NCI-H2107 treated with DMSO at 0.1 percent for 48 hours (cell line): ENCODE data around the gene PBX4.

ENCODE experiments used
- DNase-seq: peaks from one replicate; lab custom pipeline; 2025; ENCODE audit not compliant: unreplicated experiment; lab: John Stamatoyannopoulos, UW

PBX4 gene

DNA sequence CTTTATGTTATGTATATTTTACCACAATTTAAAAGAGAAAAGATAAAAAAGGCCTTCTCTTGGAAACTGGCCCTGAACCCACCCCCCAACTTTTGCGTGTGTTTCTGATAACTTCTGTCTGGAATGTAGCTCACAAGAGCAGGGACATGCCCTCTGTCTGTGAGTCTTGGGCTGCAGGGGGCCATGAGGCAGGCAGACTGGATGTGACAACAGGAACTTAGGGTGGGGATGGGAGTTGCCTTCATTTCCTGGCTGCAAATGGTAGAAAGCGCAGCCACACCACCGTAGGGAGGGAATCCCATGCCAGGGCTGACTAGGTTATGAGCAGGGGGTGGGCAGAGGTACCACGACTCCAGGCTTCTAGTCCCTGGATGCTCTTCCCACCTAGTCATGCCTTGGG lies 58.6 kb downstream of the PBX4 start:
- no peak for DNase-seq

GRCh38 chr19:19558636-19559035 lies 59.9 kb downstream of the PBX4 start:
- no peak for DNase-seq

DNA sequence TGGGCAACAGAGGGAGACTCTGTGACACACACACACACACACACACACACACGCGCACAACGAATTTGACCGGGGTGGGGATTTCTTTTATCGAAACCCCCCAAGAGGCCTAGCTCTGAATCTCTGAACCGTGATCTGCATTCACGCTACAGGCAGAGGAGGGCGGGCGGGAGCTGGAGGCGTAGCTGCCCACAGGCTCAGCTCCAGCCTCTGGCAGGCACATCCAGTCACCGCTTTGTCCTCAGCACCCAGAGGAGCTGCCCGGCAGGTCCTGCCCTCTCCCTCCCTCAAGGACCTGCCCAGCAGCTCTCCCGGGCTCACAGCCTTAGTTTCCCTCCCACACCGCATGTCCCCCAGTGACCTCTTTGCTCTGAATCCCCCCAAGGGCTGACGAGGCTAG lies 60.4 kb downstream of the PBX4 start:
- DNase-seq = no peak

- DNase-seq = no peak
These were observed 64.1 kb downstream of the PBX4 start for GRCh38 chr19:19554074-19555023.

DNA sequence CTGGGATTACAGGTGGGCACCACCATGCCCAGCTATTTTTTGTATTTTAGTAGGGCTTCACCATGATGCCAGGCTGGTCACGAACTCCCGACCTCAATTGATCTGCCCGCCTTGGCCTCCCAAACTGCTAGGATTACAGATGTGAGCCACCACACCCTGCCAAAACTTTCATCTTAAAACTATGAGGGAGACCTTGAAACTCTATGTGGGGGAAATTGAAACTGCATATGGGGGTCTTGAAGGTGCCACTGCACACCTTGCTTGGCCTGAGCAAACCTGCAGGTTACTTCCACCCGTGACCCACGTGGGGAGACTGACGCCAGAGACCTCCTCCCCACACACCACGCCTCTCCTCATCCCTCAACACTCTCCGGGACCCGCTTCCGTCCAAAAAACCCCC lies 64.8 kb downstream of the PBX4 start:
- no peak for DNase-seq

DNA sequence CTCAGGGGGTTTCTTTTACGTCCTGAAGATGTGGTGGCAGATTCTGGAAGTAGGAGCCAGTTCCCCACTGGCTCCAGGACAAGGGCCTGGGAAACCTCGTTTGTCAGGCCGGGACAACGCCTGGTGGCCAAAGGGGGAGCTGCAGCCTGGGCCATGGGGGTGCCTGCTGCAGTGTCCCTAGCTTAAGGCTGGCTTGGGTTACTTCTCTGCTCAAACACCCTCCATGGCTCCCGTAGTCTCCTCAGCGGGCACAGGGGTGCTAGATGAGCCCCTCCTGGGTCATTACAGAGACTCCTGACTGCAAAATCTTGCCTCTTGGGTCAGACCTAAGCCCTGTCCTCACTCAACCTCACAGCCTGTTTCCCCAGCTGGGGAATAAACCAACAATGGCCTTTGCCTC lies 65.7 kb downstream of the PBX4 start:
- no peak for DNase-seq

DNA sequence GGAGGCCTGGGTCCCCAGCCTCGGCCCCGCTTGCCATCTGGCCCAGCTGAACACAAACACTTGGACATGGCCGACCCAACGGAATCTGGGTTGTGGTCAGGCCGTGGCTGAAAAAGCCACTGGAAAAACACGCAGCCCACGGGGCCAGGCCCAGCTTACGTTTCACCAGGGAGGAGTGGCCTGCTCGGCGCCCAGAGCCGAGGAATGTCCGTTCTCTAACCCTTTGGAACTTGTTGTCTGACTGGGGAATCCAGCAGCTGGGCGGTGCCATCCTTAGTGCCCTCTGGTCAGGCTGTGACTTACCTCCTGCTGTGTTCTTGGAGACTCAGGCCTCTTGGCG lies 66.7 kb downstream of the PBX4 start:
- DNase-seq = no peak

DNA sequence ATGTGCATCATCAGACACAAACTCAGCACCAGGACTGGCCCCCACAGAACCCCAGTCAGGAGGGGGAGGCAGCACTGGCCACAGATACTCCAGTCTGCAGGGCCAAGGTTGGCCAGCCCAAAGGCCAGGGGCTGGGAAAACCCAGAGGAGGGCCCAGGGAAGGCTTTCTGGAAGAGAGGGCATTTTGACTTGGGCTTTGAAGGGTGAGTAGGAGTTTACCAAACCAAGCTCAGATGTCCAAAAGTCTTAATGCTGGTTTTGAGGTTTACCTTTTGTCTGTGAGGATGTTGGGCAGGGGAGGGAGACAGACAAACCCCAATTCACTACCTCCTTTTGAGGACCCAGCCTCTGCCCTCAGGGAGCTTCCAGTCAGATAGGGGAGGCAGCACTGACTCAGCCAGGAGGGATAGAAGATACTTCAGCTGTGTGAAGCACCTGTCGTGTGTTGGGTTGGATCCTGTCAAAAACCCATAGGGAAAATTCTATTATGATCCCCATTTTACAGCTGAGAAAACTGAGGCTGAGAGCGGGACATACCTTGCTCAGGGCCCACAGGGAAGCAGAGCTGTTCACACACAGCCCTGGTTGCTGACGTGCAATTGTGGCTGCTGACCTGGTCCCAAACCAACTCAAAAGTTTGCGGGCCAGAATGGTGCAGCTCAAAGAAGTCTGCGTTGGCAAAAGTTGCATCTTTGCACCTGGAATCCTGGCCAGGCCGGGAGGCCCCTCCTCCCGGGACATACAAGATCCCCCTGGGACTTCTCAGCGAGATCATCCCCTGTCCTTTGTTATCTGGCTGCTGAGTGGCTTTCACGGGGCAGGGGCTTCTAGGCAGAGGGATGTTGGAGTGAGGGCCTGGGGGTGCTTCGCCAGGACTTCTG lies 67.3 kb downstream of the PBX4 start:
- no peak for DNase-seq

DNA sequence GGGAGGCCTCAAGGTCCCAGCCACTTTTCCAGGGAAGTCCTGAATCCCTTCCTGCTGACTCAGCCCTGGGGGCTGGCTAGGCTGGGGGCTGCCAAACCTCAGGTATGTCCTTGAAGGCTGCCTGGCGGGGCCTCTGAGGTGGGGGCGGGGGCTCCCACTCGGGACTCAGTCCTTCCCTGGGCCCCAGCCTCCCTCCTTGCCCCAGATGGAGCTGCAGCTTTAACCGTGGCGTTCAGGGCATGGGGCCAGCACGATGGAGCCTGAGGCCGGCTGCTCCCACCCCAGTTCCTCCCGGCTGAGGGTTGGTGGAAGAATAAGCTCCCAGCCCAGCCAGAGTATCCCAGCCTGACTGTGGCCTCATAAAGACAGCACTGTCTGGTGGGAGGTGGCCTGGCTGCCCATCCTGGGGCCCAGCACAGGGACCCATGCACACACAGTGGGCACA lies 68.0 kb downstream of the PBX4 start:
- no peak for DNase-seq

DNA sequence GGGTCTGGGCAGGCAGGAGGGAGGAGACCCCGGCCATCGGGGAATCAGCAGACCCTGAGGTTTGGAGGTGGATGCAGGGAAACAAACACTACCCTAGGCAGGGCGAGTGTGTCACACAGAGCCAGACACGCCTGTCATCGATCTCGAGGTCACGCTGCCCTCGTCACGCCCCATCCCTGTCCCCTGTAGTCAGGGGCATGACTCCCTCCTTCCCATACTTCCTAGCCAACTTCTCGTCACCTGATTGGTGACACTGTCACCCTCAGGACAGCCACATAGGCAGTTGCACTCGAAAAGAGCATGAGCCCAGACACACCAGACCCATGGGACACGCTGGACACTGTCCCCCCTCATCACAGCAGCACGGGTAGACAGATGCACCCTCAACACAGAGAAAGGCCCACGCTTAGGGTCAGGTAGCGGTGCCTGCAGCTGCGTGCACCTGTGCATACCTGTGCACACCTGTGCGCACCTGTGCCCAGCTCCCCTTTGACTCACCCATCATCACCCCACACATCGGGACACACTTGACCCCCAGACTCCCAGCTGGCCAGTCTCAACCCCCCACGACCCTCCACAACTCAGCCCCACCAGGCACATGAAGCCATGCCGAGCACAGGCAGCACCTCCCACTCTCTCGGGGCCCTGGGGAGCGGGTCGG lies 68.6 kb downstream of the PBX4 start:
- no peak for DNase-seq

DNA sequence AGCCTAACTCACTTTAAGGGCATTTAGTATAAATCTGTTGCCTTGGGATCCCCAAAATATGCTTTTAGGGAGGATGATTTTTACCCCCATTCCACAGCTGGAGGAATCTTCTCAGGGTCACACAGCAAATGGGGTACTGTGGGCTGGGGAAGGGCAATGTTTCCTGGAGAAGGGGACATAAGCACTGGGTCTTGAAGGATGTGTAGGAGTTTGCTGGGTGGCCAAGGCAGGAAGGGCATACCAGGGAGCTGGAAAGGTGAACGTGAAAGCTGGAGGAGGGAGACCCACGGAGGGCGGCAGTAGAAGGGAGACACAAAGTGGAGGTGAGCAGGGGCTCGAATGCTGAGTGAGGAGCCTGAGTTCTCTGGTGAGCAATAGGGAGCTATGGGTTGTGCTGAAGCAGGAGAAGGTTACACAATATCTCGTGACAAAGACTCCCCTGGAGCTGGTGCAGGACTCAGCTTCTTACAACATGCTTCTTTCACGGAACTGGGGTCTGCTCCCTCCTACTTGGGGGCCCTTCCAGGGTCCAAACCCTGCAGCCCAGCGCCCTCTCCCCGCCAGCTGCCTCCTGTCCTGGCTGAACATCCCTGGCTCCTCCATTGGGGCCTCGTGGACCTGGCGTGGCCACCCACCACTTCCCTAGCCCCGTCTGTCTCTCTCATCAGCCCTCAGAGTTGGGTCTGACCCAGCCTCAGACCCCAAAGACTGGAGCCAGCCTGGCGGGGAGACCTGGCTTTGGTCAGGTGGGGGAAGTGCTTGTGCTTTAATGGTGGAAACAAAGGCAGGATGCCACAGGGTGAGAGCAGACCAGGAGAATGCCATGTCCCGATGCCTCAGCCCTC lies 69.3 kb downstream of the PBX4 start:
- DNase-seq = no peak

DNA sequence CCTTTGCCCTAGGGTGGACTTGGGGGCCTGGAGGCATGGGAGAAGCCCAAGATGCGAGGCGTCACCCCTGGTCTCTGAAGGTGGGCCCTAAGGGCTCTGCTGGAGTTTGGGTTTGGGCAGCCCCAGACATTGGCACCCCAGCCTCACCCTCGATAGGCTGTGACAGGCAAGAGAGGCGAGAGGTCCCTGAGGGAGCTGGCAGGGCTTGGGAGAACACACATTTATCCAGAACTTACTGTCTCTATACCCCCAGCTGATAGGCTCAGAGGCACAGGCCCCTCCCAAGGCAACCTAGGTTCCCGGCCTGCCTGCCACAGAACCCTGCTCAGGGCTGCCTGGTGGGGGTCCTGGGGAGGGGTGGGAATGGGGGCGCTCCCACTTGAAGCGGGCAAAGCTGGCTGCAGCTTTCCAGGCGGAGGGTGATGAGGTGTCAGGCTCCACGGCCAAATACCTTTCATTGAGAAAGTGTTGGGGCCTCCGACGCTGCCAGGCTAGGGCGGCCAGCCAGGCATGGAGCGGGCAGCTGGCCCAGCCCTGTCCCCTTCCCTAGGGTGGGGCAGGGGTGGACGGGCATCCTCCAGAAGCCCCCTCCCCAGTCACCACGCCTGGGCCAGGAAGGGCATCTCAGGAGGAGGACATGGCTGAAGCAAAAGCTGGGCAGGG lies 70.7 kb downstream of the PBX4 start:
- DNase-seq = no peak

GRCh38 chr19:19546751-19547162 lies 71.7 kb downstream of the PBX4 start:
- no peak for DNase-seq

- DNase-seq = no peak
These were observed 72.8 kb downstream of the PBX4 start for GRCh38 chr19:19545707-19546106.

- DNase-seq = no peak
These were observed 73.4 kb downstream of the PBX4 start for GRCh38 chr19:19544954-19545591.

- no peak for DNase-seq
These were observed 74.1 kb downstream of the PBX4 start for GRCh38 chr19:19544257-19544953.

DNA sequence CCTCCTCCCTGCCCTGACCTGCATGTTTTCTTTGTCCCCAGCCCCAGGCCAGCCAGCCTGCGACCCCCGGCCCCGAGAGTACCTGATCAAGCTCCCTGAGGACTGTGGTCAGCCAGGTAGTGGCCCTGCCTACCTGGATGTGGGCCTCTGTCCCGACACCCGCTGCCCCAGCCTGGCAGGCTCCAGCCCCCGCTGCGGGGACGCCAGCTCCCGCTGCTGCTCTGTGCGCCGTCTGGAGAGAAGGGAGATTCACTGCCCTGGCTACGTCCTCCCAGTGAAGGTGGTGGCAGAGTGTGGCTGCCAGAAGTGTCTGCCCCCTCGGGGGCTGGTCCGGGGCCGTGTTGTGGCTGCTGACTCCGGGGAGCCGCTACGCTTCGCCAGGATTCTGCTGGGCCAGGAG lies 74.8 kb downstream of the PBX4 start:
- DNase-seq = no peak

DNA sequence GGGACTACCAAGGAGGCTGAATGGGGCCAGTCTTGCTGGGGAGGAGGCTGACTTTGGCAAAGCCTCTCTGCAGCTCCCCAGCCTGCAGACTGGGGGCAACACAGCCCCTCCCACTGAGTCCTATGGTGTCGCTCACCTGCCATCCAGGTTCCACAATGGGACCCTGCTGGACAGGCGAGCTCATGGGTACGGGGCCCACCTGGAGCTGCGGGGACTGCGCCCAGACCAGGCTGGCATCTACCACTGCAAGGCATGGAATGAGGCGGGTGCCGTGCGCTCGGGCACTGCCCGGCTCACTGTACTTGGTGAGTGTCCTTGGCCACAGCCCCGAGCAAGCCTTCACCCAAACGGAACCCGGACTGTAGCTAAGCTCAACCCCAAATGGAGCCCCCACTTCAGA lies 75.4 kb downstream of the PBX4 start:
- DNase-seq = no peak

DNA sequence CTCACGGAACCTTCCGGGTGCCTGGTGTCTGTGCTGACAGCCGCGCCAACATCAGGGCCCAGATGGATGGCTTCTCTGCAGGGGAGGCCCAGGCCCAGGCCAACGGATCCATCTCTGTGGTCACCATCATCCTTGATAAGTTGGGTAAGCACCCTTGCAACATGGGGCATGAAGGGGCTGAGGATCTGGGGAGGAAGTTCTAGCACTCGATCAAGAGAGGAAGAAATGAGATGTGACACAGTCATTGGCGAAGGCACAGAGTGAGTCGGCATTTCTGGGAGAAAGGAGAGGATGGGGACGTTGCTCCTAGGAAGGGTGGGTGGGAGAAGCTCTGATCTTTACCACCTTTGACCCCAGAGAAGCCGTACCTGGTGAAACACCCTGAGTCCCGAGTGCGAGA lies 76.0 kb downstream of the PBX4 start:
- no peak for DNase-seq
